Measurements from ENCODE around the gene ARHGAP30. TPM values are rescaled to one million over a fixed set of nuclear protein-coding genes. Genes with fewer than 3 reads are reported as not detected.
"Not testable (repeated sequence)": the region's sequence is repeated elsewhere in the genome, so short reads cannot be mapped to it uniquely, and the experiment has no call there.

ARHGAP30 gene, protein sequence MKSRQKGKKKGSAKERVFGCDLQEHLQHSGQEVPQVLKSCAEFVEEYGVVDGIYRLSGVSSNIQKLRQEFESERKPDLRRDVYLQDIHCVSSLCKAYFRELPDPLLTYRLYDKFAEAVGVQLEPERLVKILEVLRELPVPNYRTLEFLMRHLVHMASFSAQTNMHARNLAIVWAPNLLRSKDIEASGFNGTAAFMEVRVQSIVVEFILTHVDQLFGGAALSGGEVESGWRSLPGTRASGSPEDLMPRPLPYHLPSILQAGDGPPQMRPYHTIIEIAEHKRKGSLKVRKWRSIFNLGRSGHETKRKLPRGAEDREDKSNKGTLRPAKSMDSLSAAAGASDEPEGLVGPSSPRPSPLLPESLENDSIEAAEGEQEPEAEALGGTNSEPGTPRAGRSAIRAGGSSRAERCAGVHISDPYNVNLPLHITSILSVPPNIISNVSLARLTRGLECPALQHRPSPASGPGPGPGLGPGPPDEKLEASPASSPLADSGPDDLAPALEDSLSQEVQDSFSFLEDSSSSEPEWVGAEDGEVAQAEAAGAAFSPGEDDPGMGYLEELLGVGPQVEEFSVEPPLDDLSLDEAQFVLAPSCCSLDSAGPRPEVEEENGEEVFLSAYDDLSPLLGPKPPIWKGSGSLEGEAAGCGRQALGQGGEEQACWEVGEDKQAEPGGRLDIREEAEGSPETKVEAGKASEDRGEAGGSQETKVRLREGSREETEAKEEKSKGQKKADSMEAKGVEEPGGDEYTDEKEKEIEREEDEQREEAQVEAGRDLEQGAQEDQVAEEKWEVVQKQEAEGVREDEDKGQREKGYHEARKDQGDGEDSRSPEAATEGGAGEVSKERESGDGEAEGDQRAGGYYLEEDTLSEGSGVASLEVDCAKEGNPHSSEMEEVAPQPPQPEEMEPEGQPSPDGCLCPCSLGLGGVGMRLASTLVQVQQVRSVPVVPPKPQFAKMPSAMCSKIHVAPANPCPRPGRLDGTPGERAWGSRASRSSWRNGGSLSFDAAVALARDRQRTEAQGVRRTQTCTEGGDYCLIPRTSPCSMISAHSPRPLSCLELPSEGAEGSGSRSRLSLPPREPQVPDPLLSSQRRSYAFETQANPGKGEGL
- 0.02 TPM in 1 of 2 replicates, not detected in the other for total RNA-seq (2014; rRNA removed; shearing (Covaris generic))

GRCh38 chr1:161069731-161070270 lies at the start of gene ARHGAP30:
ARHGAP30 (minus strand) TSS chr1:161069891; CDS start chr1:161069624, 267 bp downstream.
- DNase-seq (ENCODE audit: low spot score), result no peak

- DNase-seq (ENCODE audit: low spot score), result peak; percentile 78
Measured at GRCh38 chr1:161117759-161118581, 48.3 kb upstream of the ARHGAP30 start, which contains the start of the genes NIT1 and PFDN2. NIT1 (plus strand) TSS chr1:161118105; CDS start chr1:161118177, 72 bp downstream. PFDN2 (minus strand) TSS chr1:161118037; CDS start chr1:161118026, 11 bp downstream.

DNA sequence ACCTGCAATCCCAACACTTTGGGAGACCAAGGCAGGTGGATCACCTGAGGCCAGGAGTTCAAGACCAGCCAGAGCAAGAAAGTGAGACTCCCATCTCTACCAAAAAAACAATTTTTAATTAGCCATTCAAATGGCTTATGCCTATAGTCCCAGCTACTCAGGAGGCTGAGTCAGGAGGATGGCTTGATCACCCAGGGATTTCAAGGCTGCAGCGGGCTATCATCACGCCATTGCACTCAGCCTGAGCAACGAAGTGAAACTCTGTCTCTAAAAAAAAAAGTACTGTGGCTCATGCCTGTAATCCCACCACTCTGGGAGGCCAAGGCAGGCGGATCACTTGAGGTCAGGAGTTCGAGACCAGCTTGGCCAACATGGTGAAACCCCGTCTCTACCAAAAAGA lies 46.3 kb upstream of the ARHGAP30 start:
- DNase-seq (ENCODE audit: low spot score), result not testable (repeated sequence)

DNA sequence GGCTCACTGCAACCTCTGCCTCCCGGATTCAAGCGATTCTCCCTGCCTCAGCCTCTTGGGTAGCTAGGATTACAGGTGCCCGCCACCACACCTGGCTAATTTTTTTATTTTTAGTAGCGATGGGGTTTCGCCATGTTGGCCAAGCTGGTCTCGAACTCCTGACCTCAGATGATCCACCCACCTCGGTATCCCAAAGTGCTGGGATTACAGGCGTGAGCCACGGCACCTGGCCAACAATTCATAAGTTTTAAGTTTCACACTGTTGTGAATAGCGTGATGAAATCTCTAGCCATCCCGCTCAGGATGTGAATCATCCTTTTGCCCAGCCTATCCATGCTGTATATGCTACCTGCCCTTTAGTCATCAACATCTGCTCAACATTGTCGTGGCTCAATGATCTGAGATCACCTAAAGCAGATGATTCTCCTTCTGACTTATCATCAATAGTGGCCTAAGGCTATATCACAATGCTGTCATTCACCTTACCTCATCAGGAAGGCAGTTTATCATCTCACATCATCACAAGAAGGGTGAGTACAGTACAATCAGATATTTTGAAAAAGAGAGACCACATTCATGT lies 45.5 kb upstream of the ARHGAP30 start:
- DNase-seq (ENCODE audit: low spot score), result peak; percentile 85

GRCh38 chr1:161114556-161114955 lies 44.9 kb upstream of the ARHGAP30 start:
- DNase-seq (ENCODE audit: low spot score), result no peak

- no peak for DNase-seq (ENCODE audit: low spot score)
Measured at GRCh38 chr1:161113915-161114314, 44.2 kb upstream of the ARHGAP30 start.

DNA sequence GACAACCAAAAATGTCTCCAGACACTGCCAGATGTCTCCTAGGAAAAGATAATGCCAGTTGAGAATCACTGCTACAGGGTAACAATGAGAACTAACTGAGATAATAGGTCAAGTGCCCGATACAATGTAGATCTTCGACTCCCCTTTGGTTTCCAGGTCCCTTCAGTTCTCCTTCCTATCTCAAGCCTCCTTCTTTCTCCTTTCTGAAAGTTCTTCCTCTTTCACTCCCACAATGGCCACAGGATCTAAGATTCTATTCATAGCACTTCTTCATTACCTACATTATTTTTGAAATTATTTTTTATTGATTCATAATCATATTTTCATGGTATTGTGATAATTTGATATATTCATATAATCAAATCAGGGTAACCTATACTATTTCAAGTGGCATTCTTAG lies 41.8 kb upstream of the ARHGAP30 start:
- DNase-seq (ENCODE audit: low spot score), result no peak

- DNase-seq (ENCODE audit: low spot score), result no peak
Measured at GRCh38 chr1:161111117-161111516, 41.4 kb upstream of the ARHGAP30 start.

- DNase-seq (ENCODE audit: low spot score), result no peak
Measured at GRCh38 chr1:161106431-161106830, 36.7 kb upstream of the ARHGAP30 start.

- no peak for DNase-seq (ENCODE audit: low spot score)
Measured at GRCh38 chr1:161100556-161100955, 30.9 kb upstream of the ARHGAP30 start.

DNA sequence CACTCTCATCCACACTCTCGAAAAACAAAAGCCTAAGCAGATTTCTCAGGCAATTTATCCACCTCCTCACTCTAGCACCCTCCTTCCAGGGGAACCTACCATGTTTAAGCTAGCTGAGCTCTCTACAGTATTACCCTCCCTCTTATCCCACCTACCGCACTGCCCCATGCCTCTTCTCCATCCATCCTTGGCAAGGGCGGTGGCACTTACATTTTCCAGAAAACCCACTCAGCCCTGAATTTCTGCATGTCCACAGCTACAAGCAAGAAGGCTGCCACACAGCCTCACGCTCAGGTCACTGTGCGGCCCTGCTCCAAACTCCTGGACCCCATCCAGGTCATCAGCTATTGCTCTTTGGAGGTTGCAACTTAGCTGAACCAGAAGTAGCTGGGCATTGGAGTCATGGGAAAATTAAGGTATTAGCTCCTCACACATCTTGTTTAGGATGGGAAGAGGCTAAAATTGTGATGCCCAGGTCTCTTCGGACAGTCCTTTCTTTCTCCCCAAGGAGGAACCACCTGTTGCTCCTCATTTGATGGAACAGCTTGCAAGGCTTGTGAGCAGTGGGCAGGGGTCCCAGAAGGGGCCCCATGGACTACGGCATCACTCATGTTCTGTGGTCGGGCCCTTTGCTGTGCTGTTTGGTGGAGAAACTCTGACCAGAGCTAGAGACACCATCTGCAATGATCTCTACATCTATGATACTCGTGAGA lies 29.6 kb upstream of the ARHGAP30 start:
- DNase-seq (ENCODE audit: low spot score), result no peak

GRCh38 chr1:161098210-161099068 lies 28.7 kb upstream of the ARHGAP30 start, which contains the start of gene KLHDC9:
KLHDC9 (plus strand) TSS chr1:161098361; CDS start chr1:161098536, 175 bp downstream.
- no peak for DNase-seq (ENCODE audit: low spot score)

DNA sequence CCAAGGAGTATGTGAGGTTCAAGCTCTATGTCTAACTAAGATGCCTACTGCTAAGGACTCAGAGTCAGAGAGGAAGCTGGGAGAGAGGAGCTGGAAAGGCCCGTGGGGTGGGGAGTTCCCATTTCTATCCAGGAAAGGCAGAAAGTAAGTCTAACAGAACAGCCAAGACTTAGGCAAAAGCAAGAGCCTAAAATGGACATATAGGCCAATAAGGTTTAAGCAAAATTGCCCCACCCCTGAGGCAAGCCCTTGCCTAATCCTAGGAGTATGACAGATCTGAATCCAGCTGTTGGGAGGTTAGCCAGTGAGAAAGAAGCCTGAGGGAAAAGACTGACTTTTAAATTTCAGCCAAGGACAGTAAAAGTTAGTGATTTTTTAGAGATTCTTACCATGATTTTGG lies 26.8 kb upstream of the ARHGAP30 start:
- no peak for DNase-seq (ENCODE audit: low spot score)

DNA sequence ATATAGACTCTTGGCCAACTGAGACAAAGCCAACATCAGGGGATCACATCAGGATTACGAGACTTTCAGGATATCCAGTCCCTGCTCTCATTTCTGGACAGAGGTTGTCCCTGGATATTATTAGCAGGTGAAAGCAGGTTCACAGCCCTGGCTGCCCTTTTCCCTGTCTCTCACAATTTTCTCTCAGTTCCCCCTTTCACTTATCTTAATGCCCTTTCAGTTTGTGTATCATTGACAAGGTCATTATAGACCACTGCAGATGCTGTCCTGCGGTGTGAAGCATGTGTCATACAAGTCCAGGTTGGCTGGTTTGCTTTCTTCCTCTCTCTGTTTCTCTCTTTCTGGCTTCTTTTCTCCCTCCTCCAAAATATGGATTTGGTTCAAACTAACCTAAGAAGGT lies 26.3 kb upstream of the ARHGAP30 start:
- DNase-seq (ENCODE audit: low spot score), result no peak

GRCh38 chr1:161095230-161095629 lies 25.5 kb upstream of the ARHGAP30 start:
- no peak for DNase-seq (ENCODE audit: low spot score)

GRCh38 chr1:161094481-161094880 lies 24.8 kb upstream of the ARHGAP30 start:
- no peak for DNase-seq (ENCODE audit: low spot score)

GRCh38 chr1:161092621-161093028 lies 22.9 kb upstream of the ARHGAP30 start:
- DNase-seq (ENCODE audit: low spot score), result no peak

- no peak for DNase-seq (ENCODE audit: low spot score)
Measured at GRCh38 chr1:161091796-161092507, 22.3 kb upstream of the ARHGAP30 start.
